GM04504 (cell line): ENCODE data around the gene OR2T2.
"Not testable (repeated sequence)": the region's sequence is repeated elsewhere in the genome, so short reads cannot be mapped to it uniquely, and the experiment has no call there.

Source experiments
- DNase-seq: peaks from one replicate; pipeline ENCODE4 v3.0.0-alpha.2; 2012; ENCODE audit warnings: low read depth

OR2T2 gene

DNA sequence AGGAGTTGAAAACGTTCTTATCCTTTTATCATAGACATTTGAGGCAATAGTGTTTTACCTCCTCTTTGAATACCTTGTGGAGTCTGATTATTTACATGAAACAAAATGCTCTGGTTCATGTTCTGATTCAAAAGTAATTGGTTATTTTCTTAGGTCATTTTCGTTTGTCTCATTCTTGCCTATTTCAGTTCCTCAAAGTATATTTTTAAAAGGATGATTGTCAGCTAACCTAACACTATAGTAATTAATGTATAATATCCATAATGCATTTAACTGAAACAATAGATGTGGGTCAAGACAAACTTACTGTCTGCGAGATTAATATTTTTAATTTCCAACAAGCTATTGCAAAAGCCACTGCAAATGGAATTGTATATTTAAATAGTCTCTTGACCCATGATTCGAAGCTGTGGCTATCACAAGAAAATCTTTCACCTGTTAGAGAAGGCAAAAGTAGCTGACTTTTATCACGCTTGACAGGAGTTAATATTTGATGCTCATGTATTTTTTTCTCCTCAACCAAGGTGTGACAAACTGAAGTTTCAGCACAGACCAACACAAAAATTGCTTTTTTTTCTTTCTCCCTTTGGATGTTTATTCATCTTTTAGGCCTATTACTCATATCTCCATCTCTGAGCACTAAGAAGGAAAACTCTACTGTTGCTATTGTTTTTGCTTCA is 5.2 kb downstream of the OR2T2 start:
- not testable (repeated sequence) for DNase-seq

DNA sequence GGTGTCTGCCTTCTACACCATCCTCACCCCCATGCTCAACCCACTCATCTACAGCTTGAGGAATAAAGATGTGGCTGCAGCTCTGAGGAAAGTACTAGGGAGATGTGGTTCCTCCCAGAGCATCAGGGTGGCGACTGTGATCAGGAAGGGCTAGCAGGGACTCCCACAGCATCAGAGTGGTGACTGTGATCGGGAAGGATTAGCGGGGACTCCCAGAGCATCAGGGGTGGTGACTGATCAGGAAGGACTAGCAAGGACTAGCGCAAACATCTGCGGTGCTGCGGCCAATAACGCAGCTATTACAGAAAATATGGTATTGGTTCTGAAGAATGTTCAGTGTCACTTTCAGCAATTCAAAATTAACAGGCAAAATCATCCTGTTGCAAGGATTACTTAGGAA is 8.2 kb downstream of the OR2T2 start:
- not testable (repeated sequence) for DNase-seq

DNA sequence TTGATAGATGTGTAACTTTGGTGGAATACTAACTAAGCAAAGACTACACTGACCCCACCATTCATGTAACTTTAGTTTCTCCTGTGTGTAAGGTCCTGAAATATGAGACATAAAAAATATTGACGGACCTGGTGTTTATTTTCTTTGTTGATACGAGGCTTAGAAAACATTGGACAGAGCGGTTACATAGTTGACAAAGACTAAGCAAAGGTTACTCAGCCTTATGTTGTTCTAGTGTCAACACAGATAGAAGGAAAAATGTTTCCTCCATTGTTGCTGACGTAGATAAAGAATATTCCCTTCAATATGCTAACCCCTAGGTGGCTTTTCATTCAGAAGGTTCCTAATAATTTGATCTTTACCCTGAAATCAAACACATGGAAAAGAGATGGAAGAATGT is 9.6 kb downstream of the OR2T2 start:
- not testable (repeated sequence) for DNase-seq

DNA sequence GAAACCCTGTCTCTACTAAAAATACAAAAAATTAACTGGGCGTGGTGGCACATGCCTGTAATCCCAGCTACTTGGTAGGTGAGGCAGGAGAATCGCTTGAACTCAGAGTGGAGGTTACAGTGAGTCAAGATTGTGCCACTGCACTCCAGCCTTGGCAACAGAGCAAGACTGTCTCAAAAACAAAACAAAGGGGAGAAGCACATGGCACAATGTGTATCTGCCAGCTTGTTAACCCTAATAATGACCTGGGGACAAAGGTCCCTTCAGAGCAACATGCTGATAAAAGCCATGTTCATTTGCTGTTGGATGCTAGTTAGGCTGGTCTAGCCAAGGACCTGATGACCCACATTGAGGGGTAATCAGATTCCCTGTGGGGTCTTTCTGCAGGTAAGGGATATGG is 11.2 kb downstream of the OR2T2 start:
- DNase-seq: not testable (repeated sequence)

DNA sequence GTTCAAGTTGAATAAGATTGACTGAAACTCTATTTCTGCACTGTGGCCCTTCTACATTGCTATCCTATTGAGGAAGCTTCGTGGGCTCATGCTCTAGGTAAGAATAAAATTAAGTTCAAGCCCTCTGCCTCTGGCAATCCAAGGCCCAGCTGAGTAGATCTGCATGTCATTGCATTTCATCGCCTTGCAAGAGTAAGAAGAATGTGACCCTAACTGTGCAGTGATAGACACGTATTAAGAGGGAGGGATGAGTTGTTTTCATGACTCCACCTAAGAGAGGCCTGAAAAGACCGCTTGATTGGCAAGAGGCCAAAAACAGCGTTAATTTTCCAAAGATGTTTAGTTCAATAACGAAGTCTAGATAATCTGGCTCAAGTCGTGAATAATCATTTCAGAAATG is 13.7 kb downstream of the OR2T2 start:
- not testable (repeated sequence) for DNase-seq

DNA sequence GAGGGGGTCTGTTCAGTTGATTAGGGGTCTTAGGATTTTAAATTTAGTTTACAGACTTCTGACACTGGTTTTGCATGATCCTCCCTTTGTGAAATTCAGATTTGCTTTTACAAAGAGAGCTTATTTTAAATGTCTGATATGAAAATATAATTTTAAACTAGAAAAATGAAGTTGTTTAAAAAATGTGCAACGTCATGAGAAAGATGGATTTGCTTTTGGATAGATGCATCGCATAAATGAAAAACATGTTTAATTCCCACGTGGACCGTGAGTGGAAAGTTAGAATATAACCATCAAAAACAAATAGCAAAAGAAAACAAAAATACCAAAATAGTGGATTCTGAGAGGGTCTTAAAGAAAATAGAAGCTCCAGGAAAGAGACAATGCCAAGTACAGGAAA is 25.7 kb downstream of the OR2T2 start:
- DNase-seq: no peak

DNA sequence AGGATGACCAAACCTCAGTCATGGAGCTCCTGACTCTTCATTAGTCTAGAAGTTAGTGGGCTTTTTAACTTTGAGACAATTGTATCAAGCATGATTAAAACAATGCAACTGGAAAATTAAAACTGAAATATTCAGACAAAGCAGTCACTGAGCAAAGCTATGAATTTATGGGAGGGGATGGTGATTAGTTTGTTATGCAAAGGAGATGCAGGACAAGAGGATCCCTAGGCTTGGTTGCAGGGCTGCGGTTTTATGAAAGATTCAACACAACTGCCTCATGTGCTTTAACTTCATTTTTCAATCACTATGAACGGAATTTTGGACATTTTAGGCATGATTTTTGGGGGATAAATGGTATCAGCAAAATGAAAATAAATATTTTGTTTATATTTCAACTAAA is 26.7 kb downstream of the OR2T2 start:
- DNase-seq: not testable (repeated sequence)

DNA sequence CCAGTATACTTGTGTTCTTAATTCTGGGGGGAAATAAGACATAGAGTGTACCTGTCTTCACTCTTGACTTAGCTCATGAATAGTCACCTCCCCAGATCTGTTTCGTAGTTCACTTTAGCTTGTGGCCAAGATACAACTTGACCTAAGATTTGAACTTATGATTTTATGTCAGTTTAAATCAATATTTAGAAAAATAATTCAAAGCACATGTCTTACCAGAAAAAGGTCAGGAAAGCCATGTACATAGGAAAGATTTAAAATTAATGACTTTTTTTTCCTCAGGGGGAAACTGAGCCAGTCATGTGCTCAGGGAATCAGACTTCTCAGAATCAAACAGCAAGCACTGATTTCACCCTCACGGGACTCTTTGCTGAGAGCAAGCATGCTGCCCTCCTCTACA is 27.6 kb downstream of the OR2T2 start, which contains the start of gene OR2T3:
TSS of gene OR2T3 (plus strand) at position 301 of the 400 bp plus-strand sequence. CDS start at position 301, 0 bp downstream.
- DNase-seq: not testable (repeated sequence)

DNA sequence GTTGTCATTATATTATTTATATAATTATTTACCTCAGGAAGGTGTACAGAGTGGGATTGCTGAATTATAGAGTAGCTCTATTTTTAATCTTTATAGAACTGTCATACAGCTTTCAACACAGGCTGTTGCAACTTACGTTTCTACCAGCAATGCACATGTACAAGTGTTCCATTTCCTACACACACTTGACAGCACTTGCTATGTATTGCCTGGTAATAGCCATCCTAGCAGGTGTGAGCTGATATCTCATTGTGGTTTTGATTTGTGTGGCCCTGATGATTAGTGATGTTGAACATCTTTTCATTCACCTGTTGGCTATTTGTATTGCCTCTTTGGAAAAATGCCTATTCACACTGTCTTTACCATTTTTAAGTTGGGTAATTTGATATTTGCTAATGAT is 30.2 kb downstream of the OR2T2 start:
- not testable (repeated sequence) for DNase-seq

DNA sequence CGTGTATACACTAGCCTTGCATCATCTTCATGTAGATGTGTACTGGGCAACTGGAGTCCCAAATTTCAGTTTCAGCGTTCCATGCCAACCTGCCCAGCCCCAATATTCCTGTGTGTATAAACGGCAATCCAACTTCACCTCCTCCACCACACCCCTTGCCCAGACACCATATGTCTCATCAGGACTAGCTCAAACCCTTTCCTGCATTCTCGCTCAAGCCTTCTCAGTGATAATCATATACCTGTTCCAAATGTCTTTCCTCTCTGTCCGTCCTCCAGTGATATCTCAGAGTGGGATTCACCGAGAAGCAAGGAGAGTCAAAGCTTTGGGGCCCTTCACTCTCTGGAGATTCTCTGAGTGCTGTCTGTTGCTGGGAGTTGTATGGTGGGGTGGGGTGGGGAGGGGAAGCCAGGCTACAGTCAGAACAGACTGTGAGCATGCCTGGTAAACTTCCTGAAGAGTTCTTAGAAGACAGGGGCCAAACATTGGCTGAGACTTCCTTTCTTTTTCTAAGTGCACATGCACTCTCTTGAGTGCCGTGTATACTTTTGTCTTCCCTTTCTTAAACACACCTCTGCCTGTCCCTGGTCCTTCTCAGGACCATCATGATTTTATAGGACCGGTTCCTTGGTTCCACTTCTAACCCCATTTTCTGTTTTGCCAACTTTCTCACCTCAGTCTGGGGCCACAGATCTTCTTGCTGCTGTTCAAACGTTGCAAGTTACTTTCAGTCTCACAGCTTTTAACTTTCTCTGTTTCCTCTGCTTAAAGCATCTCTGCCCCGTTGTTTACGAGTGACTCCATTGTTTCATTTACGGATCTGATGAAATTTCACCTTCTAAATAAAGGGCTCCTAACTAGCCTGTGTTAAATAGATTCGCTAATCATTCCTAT is 36.5 kb downstream of the OR2T2 start:
- DNase-seq: not testable (repeated sequence)

DNA sequence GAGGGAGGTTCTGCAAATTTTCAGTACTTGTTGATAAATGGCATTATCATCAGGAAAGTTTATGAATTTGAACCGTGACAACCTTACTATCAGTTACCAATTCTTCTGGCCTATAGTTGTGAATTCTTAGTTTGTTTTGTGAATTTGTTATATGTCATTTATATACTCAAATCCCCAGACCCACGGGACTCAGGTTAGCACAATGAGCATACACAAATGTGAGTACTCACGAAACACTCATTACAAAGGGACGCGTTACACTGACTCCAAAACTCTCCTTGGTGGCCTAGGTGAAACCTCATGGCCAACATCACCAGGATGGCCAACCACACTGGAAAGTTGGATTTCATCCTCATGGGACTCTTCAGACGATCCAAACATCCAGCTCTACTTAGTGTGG is 42.9 kb downstream of the OR2T2 start, which contains the start of gene OR2T5:
TSS of gene OR2T5 (plus strand) at position 301 of the 400 bp plus-strand sequence. CDS start at position 301, 0 bp downstream.
- not testable (repeated sequence) for DNase-seq

DNA sequence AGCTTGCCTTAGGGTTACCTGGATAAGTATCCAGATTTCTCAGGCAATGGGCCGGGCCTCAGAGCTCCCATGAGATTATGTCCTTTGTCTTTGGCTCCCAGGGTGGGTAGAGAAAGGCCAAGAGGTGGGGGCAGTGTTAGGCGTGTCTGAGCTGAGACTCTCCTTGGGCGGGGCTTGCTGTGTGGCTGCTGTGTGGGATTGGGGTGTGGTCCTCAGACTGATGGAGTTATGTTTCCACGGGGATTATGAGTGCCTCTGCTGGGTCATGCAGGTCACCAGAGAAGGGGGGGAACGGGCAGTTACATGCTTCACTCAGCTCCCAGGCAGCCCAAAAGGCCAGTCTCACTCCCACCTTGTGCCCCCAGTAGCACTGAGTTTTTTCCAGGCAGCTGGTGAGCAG is 51.2 kb downstream of the OR2T2 start:
- DNase-seq: not testable (repeated sequence)

DNA sequence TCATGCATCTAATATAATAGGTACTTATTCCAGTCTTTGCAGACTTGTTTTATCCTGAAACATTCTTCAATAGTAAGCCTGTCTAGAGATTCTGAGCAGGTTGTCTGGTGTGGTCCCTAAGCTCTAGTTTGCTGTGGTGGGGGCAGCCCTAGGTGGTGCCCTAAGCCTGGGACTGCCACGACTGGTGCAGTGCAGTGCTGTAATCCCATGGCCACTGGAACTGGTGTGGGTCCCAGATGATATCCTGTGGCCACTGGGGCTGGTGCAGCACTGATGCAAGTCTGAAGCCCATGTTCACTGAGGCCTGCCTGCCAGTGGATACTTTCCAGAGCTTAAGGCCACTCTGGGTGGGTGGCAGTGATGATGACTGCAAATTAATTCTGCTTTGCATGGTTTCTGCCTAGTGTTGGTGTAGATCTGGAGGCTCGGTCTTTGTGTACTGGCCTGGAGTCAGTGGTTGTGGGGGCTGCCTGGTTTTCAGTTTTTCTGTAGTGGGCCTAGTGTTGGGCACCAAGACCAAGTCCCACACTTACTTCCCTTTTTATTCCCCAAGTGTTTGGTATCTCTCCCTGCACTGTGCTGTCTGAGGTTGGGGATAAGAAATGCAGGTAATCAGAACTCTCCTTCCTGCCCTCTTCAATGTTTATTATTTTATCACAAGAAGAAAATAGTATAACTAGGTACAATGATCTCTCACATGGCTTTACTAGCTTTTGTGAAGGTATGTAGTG is 55.0 kb downstream of the OR2T2 start:
- DNase-seq: not testable (repeated sequence)
